SU-DHL-6 (cell line): Measurements from ENCODE around the gene NRXN2.
"Not testable (repeated sequence)": the region's sequence is repeated elsewhere in the genome, so short reads cannot be mapped to it uniquely, and the experiment has no call there.

ENCODE experiments used
- H2AFZ ChIP-seq: fragments of 200-600 bp; sonication (generic); 2 replicates; pipeline ENCODE4 v1.6.1; 2014; ENCODE audit warnings: low read depth, mild to moderate bottlenecking, moderate library complexity, mixed read lengths, antibody characterized with exemption, low read length; ENCODE audit not compliant: severe bottlenecking
- H3F3A ChIP-seq: fragments of 200-600 bp; shearing (Covaris generic); 2 replicates; pipeline ENCODE4 v1.6.0; 2016; ENCODE audit warnings: antibody characterized with exemption, mild to moderate bottlenecking; ENCODE audit not compliant: insufficient read depth
- H3K27ac ChIP-seq: fragments of 200-600 bp; sonication (generic); 2 replicates; pipeline ENCODE4 v1.5.1; 2016; ENCODE audit warnings: low read depth, mild to moderate bottlenecking, low read length, moderate library complexity, mixed read lengths
- H3K27me3 ChIP-seq: fragments of 200-600 bp; sonication (generic), shearing (Covaris generic); 2 replicates; pipeline ENCODE4 v1.6.0; 2014; ENCODE audit warnings: mild to moderate bottlenecking, low read length
- H3K36me3 ChIP-seq: fragments of 200-600 bp; sonication (generic); 2 replicates; pipeline ENCODE4 v1.6.1; 2014; ENCODE audit warnings: mild to moderate bottlenecking, low read length, mixed read lengths
- H3K4me2 ChIP-seq: fragments of 300-600, 200-600 bp; shearing (Covaris generic), sonication (generic); 2 replicates; pipeline ENCODE4 v1.6.0; 2014; ENCODE audit warnings: low read length, low read depth, mild to moderate bottlenecking; ENCODE audit not compliant: poor library complexity, severe bottlenecking
- H3K4me3 ChIP-seq: fragments of 200-600 bp; sonication (generic); 2 replicates; pipeline ENCODE4 v1.5.1; 2014; ENCODE audit warnings: antibody characterized with exemption, low read length, mild to moderate bottlenecking, mixed read lengths; ENCODE audit not compliant: insufficient read depth, poor library complexity, severe bottlenecking
- H3K79me2 ChIP-seq: fragments of 200-600 bp; sonication (generic); 2 replicates; pipeline ENCODE4 v1.6.1; 2014; ENCODE audit warnings: mild to moderate bottlenecking, low read length, moderate library complexity; ENCODE audit not compliant: insufficient read depth
- H3K9ac ChIP-seq: fragments of 200-600 bp; sonication (generic); 2 replicates; pipeline ENCODE4 v1.7.0; 2014; ENCODE audit warnings: mild to moderate bottlenecking, low read length
- H3K9me2 ChIP-seq: fragments of 200-600 bp; sonication (generic); replicated peaks from 2 replicates; pipeline ENCODE4 v1.6.1; 2014; ENCODE audit warnings: low read length; ENCODE audit not compliant: insufficient read depth
- H3K9me3 ChIP-seq: fragments of 200-600 bp; sonication (generic); 2 replicates; pipeline ENCODE4 v1.6.1; 2014; ENCODE audit warnings: low read length, mixed read lengths; ENCODE audit not compliant: insufficient read depth
- H4K20me1 ChIP-seq: fragments of 200-600 bp; sonication (generic); 2 replicates; pipeline ENCODE4 v1.6.1; 2014; ENCODE audit warnings: low read depth, mild to moderate bottlenecking, antibody characterized with exemption, low read length, moderate library complexity, mixed read lengths
- CTCF ChIP-seq: fragments of 200-600 bp; sonication (generic); IDR thresholded peaks from one replicate; pipeline ENCODE4 v1.5.1; 2017; ENCODE audit warnings: antibody characterized with exemption, mild to moderate bottlenecking, low read length, moderate library complexity; ENCODE audit not compliant: insufficient read depth, poor library complexity, severe bottlenecking
- EZH2phosphoT487 ChIP-seq: fragments of 200-600 bp; sonication (generic), shearing (Covaris generic); conservative IDR thresholded peaks from 2 replicates; pipeline ENCODE4 v1.6.1; 2018; ENCODE audit warnings: mild to moderate bottlenecking, antibody characterized with exemption, low read length, moderate library complexity, mixed read lengths

The NRXN2 gene

DNA sequence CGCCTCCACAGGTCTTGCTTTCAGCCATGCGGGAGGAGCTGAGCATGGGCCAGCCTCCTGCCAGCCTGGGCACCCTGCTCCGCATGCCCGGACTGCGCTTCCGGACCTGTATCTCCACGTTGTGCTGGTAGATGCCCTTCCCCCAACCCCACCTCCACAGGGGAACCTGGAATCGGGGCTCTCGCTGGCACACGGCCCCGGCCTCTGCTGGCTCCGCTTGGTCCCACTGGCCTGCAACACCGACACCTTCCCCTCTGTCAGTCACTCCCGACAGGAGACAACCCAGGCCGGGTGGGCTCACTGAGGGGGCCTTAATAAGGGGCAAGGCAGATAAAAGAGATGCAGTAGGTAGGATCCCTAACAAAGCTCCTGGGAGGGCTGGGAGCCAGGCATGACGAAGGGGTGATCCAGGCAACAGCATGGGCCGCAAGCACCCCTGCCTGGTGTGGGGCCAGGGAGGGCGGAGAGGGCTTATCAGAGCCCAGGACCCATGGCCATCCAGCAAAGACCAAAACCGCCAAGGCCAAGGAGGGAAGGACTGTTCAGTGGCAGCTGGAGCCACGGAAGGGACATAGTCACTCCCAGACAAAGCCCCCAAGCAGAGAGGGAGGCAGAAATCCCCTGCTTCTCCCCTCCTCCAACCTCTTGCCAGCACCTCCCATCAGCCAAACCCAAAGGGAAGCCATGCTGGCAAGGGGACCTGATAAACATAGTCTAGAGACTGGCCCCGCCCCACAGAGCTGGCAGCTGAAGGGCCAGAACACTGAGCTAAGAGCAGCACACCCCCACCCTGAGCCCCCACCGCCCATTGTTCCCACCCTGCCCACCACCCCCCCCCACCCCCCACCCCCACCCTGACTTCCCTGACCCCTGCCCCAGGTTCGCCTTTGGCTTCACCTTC is 124.0 kb downstream of the NRXN2 start:
- no peaks in the 10 kb centered on the region for H4K20me1 ChIP-seq
- no peak overlapping the region for H2AFZ ChIP-seq
- H3K27ac ChIP-seq = no peak overlapping the region
- H3K4me3 ChIP-seq = no peak overlapping the region
- H3K79me2 ChIP-seq = no peaks in the 10 kb centered on the region
- H3K27me3 ChIP-seq = no peaks in the 10 kb centered on the region
- H3K4me2 ChIP-seq = no peak overlapping the region
- no peaks in the 10 kb centered on the region for H3K36me3 ChIP-seq
- H3K9ac ChIP-seq = no peak overlapping the region
- no peaks in the 10 kb centered on the region for H3K9me2 ChIP-seq
- H3K9me3 ChIP-seq = 0 out of 2 replicates have a peak, but pooled peaks cover 4% of the 10 kb centered on the region
- TF ChIP-seq EZH2phosphoT487 (no peak), CTCF (no peak)
- H3F3A ChIP-seq = no peaks in the 10 kb centered on the region

GRCh38 chr11:64598106-64598796 is 124.7 kb downstream of the NRXN2 start:
- H3K4me2 ChIP-seq = no peak overlapping the region
- no peak overlapping the region for H3K4me3 ChIP-seq
- no peaks in the 10 kb centered on the region for H3F3A ChIP-seq
- no peak for TF ChIP-seq EZH2phosphoT487
- H2AFZ ChIP-seq = no peak overlapping the region
- no peaks in the 10 kb centered on the region for H3K79me2 ChIP-seq
- no peaks in the 10 kb centered on the region for H3K27me3 ChIP-seq
- no peaks in the 10 kb centered on the region for H3K9me2 ChIP-seq
- H3K36me3 ChIP-seq = no peaks in the 10 kb centered on the region
- no peak overlapping the region for H3K27ac ChIP-seq
- H4K20me1 ChIP-seq = no peaks in the 10 kb centered on the region
- H3K9ac ChIP-seq = no peak overlapping the region
- H3K9me3 ChIP-seq = 0 out of 2 replicates have a peak, but pooled peaks cover 4% of the 10 kb centered on the region

DNA sequence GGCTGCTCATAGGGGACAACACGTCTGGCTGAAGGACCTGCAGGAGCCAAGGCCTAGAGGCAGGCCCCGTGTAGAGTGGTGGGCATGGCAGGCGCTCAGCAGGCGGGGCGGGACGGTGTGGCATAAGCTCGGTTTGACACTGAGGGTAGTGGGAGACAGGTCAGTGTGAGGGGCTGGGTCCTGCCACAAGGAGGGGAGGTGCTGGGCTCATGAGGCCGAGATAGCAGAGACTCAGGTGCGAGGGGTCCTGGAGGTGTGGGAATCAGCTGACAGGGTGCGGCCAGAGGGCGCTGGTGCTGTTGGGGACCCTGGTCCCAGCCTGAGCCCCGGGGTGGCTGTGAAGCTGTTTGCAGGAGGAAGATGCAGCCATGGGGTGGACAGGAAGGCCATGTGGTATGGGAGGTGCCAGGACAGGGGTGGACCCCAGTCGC is 125.3 kb downstream of the NRXN2 start:
- Histone ChIP-seq H3K9me2 (no peaks in the 10 kb centered on the region), H3K9ac (no peak overlapping the region), H3K79me2 (no peaks in the 10 kb centered on the region), H2AFZ (no peak overlapping the region), H3K4me3 (no peak overlapping the region), H3K27ac (no peak overlapping the region), H3K9me3 (0 out of 2 replicates have a peak, but pooled peaks cover 4% of the 10 kb centered on the region), H4K20me1 (no peaks in the 10 kb centered on the region), H3K4me2 (no peak overlapping the region), H3F3A (no peaks in the 10 kb centered on the region), H3K27me3 (no peaks in the 10 kb centered on the region), H3K36me3 (no peaks in the 10 kb centered on the region)
- no peak for TF ChIP-seq CTCF
- no peak for TF ChIP-seq EZH2phosphoT487

- H3K27ac ChIP-seq, H3K4me2 ChIP-seq, H3K9me2 ChIP-seq, H3K27me3 ChIP-seq, H3F3A ChIP-seq, H3K9me3 ChIP-seq, H3K79me2 ChIP-seq, H3K9ac ChIP-seq, H3K4me3 ChIP-seq, H4K20me1 ChIP-seq, H3K36me3 ChIP-seq, H2AFZ ChIP-seq: not testable (repeated sequence)
Observed at GRCh38 chr11:64595922-64596321, 127.1 kb downstream of the NRXN2 start.
